K562 (cell line): ENCODE measurements around the gene HSD11B2.

ENCODE experiments used
- FOXA1 ChIP-seq: fragments of 450-650 bp; IDR thresholded peaks from 2 replicates; pipeline ENCODE4 v1.6.1; 2016; ENCODE audit warnings: mild to moderate bottlenecking, borderline replicate concordance
- ZNF583 ChIP-seq: fragments of 250-450 bp; sonication (Bioruptor Pico); IDR thresholded peaks from 2 replicates; pipeline ENCODE4 v1.4.0; 2020

GRCh38 chr16:67426950-67427349, 4.0 kb upstream of the HSD11B2 start:
- TF ChIP-seq FOXA1 = no peak
- no peak for TF ChIP-seq ZNF583 (CRISPR knock-in tag)
